ENCODE measurements around the gene ACTG2. TPM values are rescaled to one million over a fixed set of nuclear protein-coding genes. Genes with fewer than 3 reads are reported as not detected.

The ACTG2 gene
- total and polyA plus RNA-seq, 10 donors, result 0.60 to 17.6 (median 4.3) TPM

DNA sequence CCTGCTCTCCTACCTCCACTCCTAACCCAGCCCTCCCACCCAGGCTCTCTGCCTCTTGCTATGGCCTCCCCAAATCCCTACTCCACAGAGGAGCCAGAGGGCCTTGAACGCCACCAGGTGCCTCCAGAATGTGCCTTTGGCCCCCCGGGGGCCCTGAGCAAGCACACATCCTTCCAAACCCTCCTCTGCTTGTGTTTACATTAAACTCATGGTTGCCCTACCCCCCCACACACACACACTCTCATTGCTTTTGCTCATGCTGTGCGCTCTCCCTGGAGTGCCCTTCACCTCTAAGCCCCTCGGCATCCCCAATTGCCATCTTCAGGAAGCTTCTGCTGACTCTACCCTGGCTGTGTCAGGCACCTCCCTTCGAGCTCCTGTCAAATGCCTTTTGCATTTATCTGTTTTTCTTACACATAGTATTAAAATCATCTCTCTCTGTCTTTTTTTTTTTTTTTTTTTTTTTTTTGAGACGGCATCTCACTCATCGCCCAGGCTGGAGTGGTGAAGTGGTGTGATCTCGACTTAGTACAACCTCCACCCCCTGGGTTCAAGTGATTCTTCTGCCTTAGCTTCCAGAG lies 75.6 kb downstream of the ACTG2 start:
- H3K9me3 ChIP-seq, result no peaks in the 10 kb centered on the region
- DNase-seq, result no peak
- intact Hi-C loops (cut with DNase I; ENCODE audit: low total_unique reads), result no loop called here
- no peaks in the 10 kb centered on the region for H3K36me3 ChIP-seq
- H3K27ac ChIP-seq, result no peak overlapping the region
- no peaks in the 10 kb centered on the region for H3K27me3 ChIP-seq (replicated peaks in 1 of 7)
- 75 to 85% (median 76%) methylated on average over 8 of the region's 8 CpGs for WGBS, 5 donors
- TF ChIP-seq POLR2A (IDR thresholded peaks at IDR 0.05), result no peak
- TF ChIP-seq POLR2AphosphoS5 (IDR thresholded peaks at IDR 0.05), result no peak
- H3K4me1 ChIP-seq, result peaks cover 17 to 61% (median 48%) of the 10 kb centered on the region in 6 donors
- no peak overlapping the region for H3K4me3 ChIP-seq

DNA sequence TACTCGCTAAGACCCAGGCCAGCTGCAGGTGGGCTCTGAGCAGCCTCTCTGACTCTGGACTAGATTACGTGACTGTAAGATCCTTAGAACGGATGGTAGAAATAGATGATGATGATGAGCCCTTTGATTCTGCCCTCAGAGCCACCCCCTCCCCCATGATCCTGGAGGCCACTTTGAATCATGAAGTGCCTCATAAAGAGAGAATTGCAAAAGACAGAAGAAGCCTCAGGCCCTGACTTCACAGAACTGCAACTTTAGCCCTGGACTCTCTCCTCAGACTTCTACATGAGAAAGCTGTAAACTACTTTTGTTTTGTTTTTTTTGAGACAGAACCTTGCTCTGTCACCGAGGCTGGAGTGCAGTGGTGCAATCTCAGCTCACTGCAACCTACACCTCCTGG lies 76.5 kb downstream of the ACTG2 start:
- WGBS, 5 donors, result 76 to 89% (median 81%) methylated on average over 4 of the region's 4 CpGs
- no peak for TF ChIP-seq POLR2A (IDR thresholded peaks at IDR 0.05)
- TF ChIP-seq, protein P1, sequence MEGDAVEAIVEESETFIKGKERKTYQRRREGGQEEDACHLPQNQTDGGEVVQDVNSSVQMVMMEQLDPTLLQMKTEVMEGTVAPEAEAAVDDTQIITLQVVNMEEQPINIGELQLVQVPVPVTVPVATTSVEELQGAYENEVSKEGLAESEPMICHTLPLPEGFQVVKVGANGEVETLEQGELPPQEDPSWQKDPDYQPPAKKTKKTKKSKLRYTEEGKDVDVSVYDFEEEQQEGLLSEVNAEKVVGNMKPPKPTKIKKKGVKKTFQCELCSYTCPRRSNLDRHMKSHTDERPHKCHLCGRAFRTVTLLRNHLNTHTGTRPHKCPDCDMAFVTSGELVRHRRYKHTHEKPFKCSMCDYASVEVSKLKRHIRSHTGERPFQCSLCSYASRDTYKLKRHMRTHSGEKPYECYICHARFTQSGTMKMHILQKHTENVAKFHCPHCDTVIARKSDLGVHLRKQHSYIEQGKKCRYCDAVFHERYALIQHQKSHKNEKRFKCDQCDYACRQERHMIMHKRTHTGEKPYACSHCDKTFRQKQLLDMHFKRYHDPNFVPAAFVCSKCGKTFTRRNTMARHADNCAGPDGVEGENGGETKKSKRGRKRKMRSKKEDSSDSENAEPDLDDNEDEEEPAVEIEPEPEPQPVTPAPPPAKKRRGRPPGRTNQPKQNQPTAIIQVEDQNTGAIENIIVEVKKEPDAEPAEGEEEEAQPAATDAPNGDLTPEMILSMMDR (IDR thresholded peaks at IDR 0.05 in 8 of 11, conservative IDR thresholded peaks at IDR 0.05 in 3 of 11), result no peak
- no peak for TF ChIP-seq POLR2AphosphoS5 (IDR thresholded peaks at IDR 0.05)
- intact Hi-C loops (cut with DNase I; ENCODE audit: low total_unique reads), result no loop called here

More for the DNA sequence above, 76.5 kb downstream of the ACTG2 start:
- Histone ChIP-seq H3K36me3 (no peaks in the 10 kb centered on the region), H3K27me3 (replicated peaks in 1 of 7) (no peaks in the 10 kb centered on the region), H3K27ac (peak overlapping the region in 6 of 8 donors; percentile 27 to 85 (median 78)), H3K4me3 (no peak overlapping the region), H3K4me1 (peaks cover 17 to 64% (median 48%) of the 10 kb centered on the region in 6 donors), H3K9me3 (no peaks in the 10 kb centered on the region)
- no peak for DNase-seq

Small RNA genes within 50 kb of the gene (small RNA-seq; reads per million reads assigned to genes)
- 0 reads per million in 4 donors for gene RNA5SP97

Other genes starting within 250 kb of the ACTG2 start
- gene TPRKB, start 155.7 kb upstream of the ACTG2 start, total RNA-seq, result 10 to 100 TPM; 15.0 to 36.8 (median 22.4) TPM
- gene TPRKB, start 155.7 kb upstream of the ACTG2 start, polyA plus RNA-seq, result 10 to 100 TPM; 47.7 to 63.3 (median 55.3) TPM
- gene DUSP11, start 112.9 kb upstream of the ACTG2 start, total RNA-seq, result 10 to 100 TPM; 24.5 to 49.3 (median 29.9) TPM
- gene DUSP11, start 112.9 kb upstream of the ACTG2 start, polyA plus RNA-seq, result 10 to 100 TPM; 17.2 to 25.3 (median 25.1) TPM
- gene C2orf78, start 108.8 kb upstream of the ACTG2 start, total RNA-seq, result not detected
- not detected for gene C2orf78, start 108.8 kb upstream of the ACTG2 start, polyA plus RNA-seq
- gene STAMBP, start 64.0 kb upstream of the ACTG2 start, total RNA-seq, result 10 to 100 TPM; 26.2 to 35.1 (median 28.5) TPM
- gene STAMBP, start 64.0 kb upstream of the ACTG2 start, polyA plus RNA-seq, result 10 to 100 TPM; 19.5 to 28.5 (median 26.6) TPM
- 10 to 100 TPM; 41.3 to 85.4 (median 52.0) TPM for gene DGUOK, start 33.9 kb downstream of the ACTG2 start, total RNA-seq
- gene DGUOK, start 33.9 kb downstream of the ACTG2 start, polyA plus RNA-seq, result 100 to 1,000 TPM in 2 of 3 donors, 10 to 100 TPM in 1; 92.0 to 120 (median 103) TPM
- gene TET3, start 91.9 kb downstream of the ACTG2 start, total RNA-seq, result 10 to 100 TPM; 18.9 to 27.6 (median 24.0) TPM
- gene TET3, start 91.9 kb downstream of the ACTG2 start, polyA plus RNA-seq, result 1 to 10 TPM; 1.6 to 3.9 (median 1.7) TPM

Measured in spleen (tissue), 11 donors.